ENCODE data around the gene EGFR.

Gene EGFR

GRCh38 chr7:54992871-54993475 lies 25.8 kb upstream of the EGFR start:
- Mint-ChIP-seq H3K4me3 (no peak overlapping the region), H3K27me3 (peaks cover 5% of the 10 kb centered on the region), H3K36me3 (no peaks in the 10 kb centered on the region), H3K4me1 (peaks cover 3% of the 10 kb centered on the region), H3K27ac (no peak overlapping the region), H3K9me3 (peaks cover 3% of the 10 kb centered on the region)
- no peak for ATAC-seq (ENCODE audit: low read depth)
- no peak for DNase-seq (ENCODE audit: low spot score in 2 of 2)

- ATAC-seq (ENCODE audit: low read depth) = no peak
- Mint-ChIP-seq H3K27me3 (peaks cover 6% of the 10 kb centered on the region), H3K4me3 (no peak overlapping the region), H3K9me3 (peaks cover 5% of the 10 kb centered on the region), H3K36me3 (no peaks in the 10 kb centered on the region), H3K27ac (no peak overlapping the region), H3K4me1 (peaks cover 3% of the 10 kb centered on the region)
- no peak for DNase-seq (ENCODE audit: low spot score in 2 of 2)
Measured at GRCh38 chr7:54995166-54995565, 23.7 kb upstream of the EGFR start.

- Mint-ChIP-seq H3K4me1 (peaks cover 3% of the 10 kb centered on the region), H3K27me3 (peaks cover 6% of the 10 kb centered on the region), H3K4me3 (no peak overlapping the region), H3K27ac (peak overlapping the region; percentile 3), H3K36me3 (no peaks in the 10 kb centered on the region), H3K9me3 (peaks cover 5% of the 10 kb centered on the region)
- no peak for ATAC-seq (ENCODE audit: low read depth)
- DNase-seq (ENCODE audit: low spot score in 2 of 2) = no peak
Measured at GRCh38 chr7:54995610-54996363, 23.0 kb upstream of the EGFR start.

GRCh38 chr7:54996391-54996790 lies 22.4 kb upstream of the EGFR start:
- no peak overlapping the region for H3K4me3 Mint-ChIP-seq
- peaks cover 5% of the 10 kb centered on the region for H3K9me3 Mint-ChIP-seq
- H3K27me3 Mint-ChIP-seq = peaks cover 6% of the 10 kb centered on the region
- H3K36me3 Mint-ChIP-seq = no peaks in the 10 kb centered on the region
- no peak for DNase-seq (ENCODE audit: low spot score in 2 of 2)
- no peak for ATAC-seq (ENCODE audit: low read depth)
- H3K4me1 Mint-ChIP-seq = peaks cover 3% of the 10 kb centered on the region
- no peak overlapping the region for H3K27ac Mint-ChIP-seq

- Mint-ChIP-seq H3K4me3 (no peak overlapping the region), H3K9me3 (peaks cover 4% of the 10 kb centered on the region), H3K27ac (no peak overlapping the region), H3K4me1 (no peaks in the 10 kb centered on the region), H3K27me3 (peaks cover 15% of the 10 kb centered on the region), H3K36me3 (no peaks in the 10 kb centered on the region)
- DNase-seq (ENCODE audit: low spot score in 2 of 2) = no peak
- ATAC-seq (ENCODE audit: low read depth) = no peak
Measured at GRCh38 chr7:55004579-55004978, 14.2 kb upstream of the EGFR start.

- H3K4me1 Mint-ChIP-seq = no peaks in the 10 kb centered on the region
- peaks cover 2% of the 10 kb centered on the region for H3K9me3 Mint-ChIP-seq
- H3K36me3 Mint-ChIP-seq = no peaks in the 10 kb centered on the region
- no peak overlapping the region for H3K27ac Mint-ChIP-seq
- H3K4me3 Mint-ChIP-seq = no peak overlapping the region
- DNase-seq (ENCODE audit: low spot score in 2 of 2) (no peak), ATAC-seq (ENCODE audit: low read depth) (no peak)
- H3K27me3 Mint-ChIP-seq = peaks cover 12% of the 10 kb centered on the region
Measured at GRCh38 chr7:55005241-55005851, 13.5 kb upstream of the EGFR start.

GRCh38 chr7:55006499-55006898 lies 12.3 kb upstream of the EGFR start:
- H3K4me3 Mint-ChIP-seq = no peak overlapping the region

GRCh38 chr7:55013851-55014250 lies 5.0 kb upstream of the EGFR start:
- Mint-ChIP-seq H3K4me3 (no peak overlapping the region), H3K9me3 (peaks cover 2% of the 10 kb centered on the region), H3K27me3 (peaks cover 14% of the 10 kb centered on the region), H3K27ac (no peak overlapping the region), H3K4me1 (no peaks in the 10 kb centered on the region), H3K36me3 (no peaks in the 10 kb centered on the region)
- ATAC-seq (ENCODE audit: low read depth) (no peak), DNase-seq (ENCODE audit: low spot score in 2 of 2) (no peak)

More at GRCh38 chr7:55006499-55006898, 12.3 kb upstream of the EGFR start:
- H3K9me3 Mint-ChIP-seq = peaks cover 2% of the 10 kb centered on the region
- no peaks in the 10 kb centered on the region for H3K4me1 Mint-ChIP-seq
- H3K27me3 Mint-ChIP-seq = peaks cover 12% of the 10 kb centered on the region
- no peaks in the 10 kb centered on the region for H3K36me3 Mint-ChIP-seq
- ATAC-seq (ENCODE audit: low read depth) = no peak
- no peak for DNase-seq (ENCODE audit: low spot score in 2 of 2)
- H3K27ac Mint-ChIP-seq = no peak overlapping the region

- Mint-ChIP-seq H3K4me3 (no peak overlapping the region), H3K27me3 (peaks cover 18% of the 10 kb centered on the region), H3K36me3 (no peaks in the 10 kb centered on the region), H3K9me3 (no peaks in the 10 kb centered on the region), H3K4me1 (no peaks in the 10 kb centered on the region), H3K27ac (no peak overlapping the region)
- ATAC-seq (ENCODE audit: low read depth) = no peak
- no peak for DNase-seq (ENCODE audit: low spot score in 2 of 2)
Measured at GRCh38 chr7:55016061-55016745, 2.6 kb upstream of the EGFR start.

GRCh38 chr7:55016746-55017090 lies 2.1 kb upstream of the EGFR start:
- no peaks in the 10 kb centered on the region for H3K4me1 Mint-ChIP-seq
- H3K4me3 Mint-ChIP-seq = no peak overlapping the region
- H3K27ac Mint-ChIP-seq = no peak overlapping the region
- no peak for ATAC-seq (ENCODE audit: low read depth)
- H3K27me3 Mint-ChIP-seq = peaks cover 21% of the 10 kb centered on the region
- H3K36me3 Mint-ChIP-seq = no peaks in the 10 kb centered on the region
- no peaks in the 10 kb centered on the region for H3K9me3 Mint-ChIP-seq
- no peak for DNase-seq (ENCODE audit: low spot score in 2 of 2)

GRCh38 chr7:55017841-55018240 lies 976 bp upstream of the EGFR start:
- Mint-ChIP-seq H3K27ac (no peak overlapping the region), H3K36me3 (no peaks in the 10 kb centered on the region), H3K4me1 (no peaks in the 10 kb centered on the region), H3K27me3 (peaks cover 24% of the 10 kb centered on the region), H3K9me3 (no peaks in the 10 kb centered on the region), H3K4me3 (no peak overlapping the region)
- ATAC-seq (ENCODE audit: low read depth) (no peak), DNase-seq (ENCODE audit: low spot score in 2 of 2) (no peak)

GRCh38 chr7:55019191-55019690 lies 424 bp downstream of the EGFR start:
- no peak overlapping the region for H3K4me3 Mint-ChIP-seq
- peaks cover 24% of the 10 kb centered on the region for H3K27me3 Mint-ChIP-seq
- H3K27ac Mint-ChIP-seq = no peak overlapping the region
- ATAC-seq (ENCODE audit: low read depth) = no peak
- no peaks in the 10 kb centered on the region for H3K4me1 Mint-ChIP-seq
- DNase-seq (ENCODE audit: low spot score in 2 of 2) = no peak
- H3K36me3 Mint-ChIP-seq = no peaks in the 10 kb centered on the region
- no peaks in the 10 kb centered on the region for H3K9me3 Mint-ChIP-seq

- DNase-seq (ENCODE audit: low spot score in 2 of 2) (no peak), ATAC-seq (ENCODE audit: low read depth) (no peak)
- no peaks in the 10 kb centered on the region for H3K9me3 Mint-ChIP-seq
- H3K27me3 Mint-ChIP-seq = peaks cover 25% of the 10 kb centered on the region
- H3K4me1 Mint-ChIP-seq = no peaks in the 10 kb centered on the region
- no peak overlapping the region for H3K4me3 Mint-ChIP-seq
- H3K27ac Mint-ChIP-seq = no peak overlapping the region
- no peaks in the 10 kb centered on the region for H3K36me3 Mint-ChIP-seq
Measured at GRCh38 chr7:55019691-55020465, 1.1 kb downstream of the EGFR start.

Measured in memory B cell (primary cell).